Left lobe of liver (tissue), 1 donor: ENCODE data around the gene CCDC80. TPM values are rescaled to one million over a fixed set of nuclear protein-coding genes. Genes with fewer than 3 reads are reported as not detected.

Experiments
- total RNA-seq: library from RNA; stranded (reverse); gene quantifications from one replicate; pipeline ENCODE4 v1.2.1, GENCODE V29; 2021
- donor health status: DM: no; HTN: yes; CAD: no.

CCDC80 gene
- total RNA-seq, 1 donor from 2014 or later, result 0.75 TPM

Other genes with a start within 250 kb of the CCDC80 start
- 0.25 TPM for gene BTLA, start 141.7 kb downstream of the CCDC80 start, total RNA-seq
- 19.6 TPM for gene ATG3, start 79.2 kb downstream of the CCDC80 start, total RNA-seq
- gene SLC35A5, start 79.1 kb downstream of the CCDC80 start, total RNA-seq, result 18.2 TPM
- not detected for gene CD200R1L, start 205.7 kb upstream of the CCDC80 start, total RNA-seq